ENCODE measurements around the gene CFTR.

- TF ChIP-seq CTCF (IDR thresholded peaks at IDR 0.05; ENCODE audit: low read length) (no peak), EZH2 (IDR thresholded peaks at IDR 0.05; ENCODE audit: borderline replicate concordance, low read length) (no peak)
These were observed 136.9 kb downstream of the CFTR start for GRCh38 chr7:117616694-117617093.

All from OCI-LY1 (cell line).